ENCODE results near the gene USP3. TPM values are rescaled to one million over a fixed set of nuclear protein-coding genes. Genes with fewer than 3 reads are reported as not detected.

The USP3 gene
- total RNA-seq, 1 experiment from 2014 or later: 46.1 TPM

DNA sequence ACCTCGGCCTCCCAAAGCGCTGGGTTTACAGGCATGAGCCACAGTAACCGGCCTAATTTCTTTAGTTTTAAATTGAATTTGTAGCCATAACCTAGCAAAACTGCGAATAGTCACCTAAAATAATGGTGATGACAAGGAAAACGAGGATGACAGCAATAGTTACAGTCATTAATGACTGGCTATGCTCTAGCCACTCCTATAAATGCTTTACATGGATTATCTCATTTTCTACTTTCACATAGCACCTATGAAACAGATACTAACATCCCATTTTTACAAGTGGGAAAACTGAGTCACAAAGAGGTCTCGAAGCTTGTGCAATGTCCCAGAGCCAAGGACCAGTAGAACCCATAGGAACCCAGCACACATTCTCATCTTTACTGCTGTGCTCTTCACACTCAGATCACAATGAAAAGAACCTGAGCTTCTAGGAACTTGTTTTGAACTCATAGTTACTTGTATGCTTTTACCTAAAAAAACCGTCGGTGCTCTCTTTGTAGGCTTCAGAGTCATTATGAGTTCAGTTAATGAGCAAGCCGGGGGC is 132.2 kb downstream of the USP3 start:
- DNase-seq (ENCODE audit: extremely low read depth, low read depth): no peak

DNA sequence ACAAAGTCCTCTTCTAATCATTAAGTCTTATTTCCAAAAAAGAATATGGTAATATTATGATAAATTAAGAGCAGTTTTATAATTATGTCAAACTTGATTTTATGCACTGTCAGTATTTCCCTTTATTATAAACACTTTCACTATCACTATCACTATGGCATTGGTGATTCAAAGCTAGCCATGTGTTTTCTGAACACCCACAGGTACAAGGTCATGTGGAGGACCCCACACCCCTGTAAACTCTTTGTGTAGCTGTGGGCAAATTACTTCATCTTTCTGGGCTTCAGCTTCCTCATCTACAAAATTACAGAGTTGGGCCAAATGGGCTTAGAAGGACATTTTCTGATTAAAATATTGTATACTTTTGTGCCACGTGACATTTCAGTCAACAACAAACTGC is 134.4 kb downstream of the USP3 start:
- no peak for DNase-seq (ENCODE audit: extremely low read depth, low read depth)

- DNase-seq (ENCODE audit: extremely low read depth, low read depth): no peak
Measured at GRCh38 chr15:63640146-63640545, 135.8 kb downstream of the USP3 start.

Other genes starting within 250 kb of the USP3 start
- gene APH1B, start 227.0 kb upstream of the USP3 start, total RNA-seq (2014; rRNA removed; shearing (Covaris generic)): 6.6 and 8.2 TPM in 2 replicates
- 29.6 and 33.0 TPM in 2 replicates for gene CA12, start 122.7 kb upstream of the USP3 start, total RNA-seq (2014; rRNA removed; shearing (Covaris generic))
- gene FBXL22, start 92.8 kb downstream of the USP3 start, total RNA-seq (2014; rRNA removed; shearing (Covaris generic)): not detected in 2 replicates